HCT116 (cell line): ENCODE measurements around the gene G3BP2. TPM values are rescaled to one million over a fixed set of nuclear protein-coding genes. Genes with fewer than 3 reads are reported as not detected.
"Not testable (repeated sequence)": the region's sequence is repeated elsewhere in the genome, so short reads cannot be mapped to it uniquely, and the experiment has no call there.

ENCODE experiments used
- ATAC-seq: fragments of 200-7000 bp; cut with Tn5 transposase; 2 replicates; pipeline ENCODE4 v1.9.1; 2020; ENCODE audit warnings: mild to moderate bottlenecking, moderate library complexity
- BruUV-seq: library from RNA; stranded (reverse); fragments of 400-500 nt; replicated peaks from 2 replicates; lab custom pipeline; 2021; lab: Mats Ljungman, UMichigan
- CTCF ChIA-PET: fragments of 300-600 bp; sonication (Branson Sonifier 250); formaldehyde crosslinking; loops from one replicate; lab custom pipeline; 2021; ENCODE audit warnings: antibody characterized with exemption; lab: Charles Lee
- POLR2A ChIA-PET: fragments of 300-600, 350-600 bp; sonication (Branson Sonifier 250); formaldehyde crosslinking; loops from one replicate; lab custom pipeline; 2021; ENCODE audit warnings: antibody characterized with exemption; lab: Charles Lee
- RAD21 ChIA-PET, 2 experiments: fragments of 300-600 bp; sonication (Branson Sonifier 250); formaldehyde crosslinking; loops; one replicate each; lab custom pipeline; 2023; ENCODE audit warnings: low total read pairs in 2 of 2; ENCODE audit not compliant: uncharacterized antibody in 2 of 2, unreplicated experiment in 2 of 2, low non-redundant PET in 1 of 2; lab: Charles Lee
- DNase-seq: peaks from one replicate; pipeline ENCODE4 v3.0.0-alpha.2; 2010; ENCODE audit warnings: low read depth, low spot score
- H2AFZ ChIP-seq: fragments of 200-600 bp; shearing (Covaris generic), sonication (generic); 2 replicates; pipeline ENCODE4 v1.6.1; 2017; ENCODE audit warnings: low read depth, mixed run types, mixed read lengths, antibody characterized with exemption, low read length; ENCODE audit not compliant: poor library complexity, severe bottlenecking
- H3K27ac ChIP-seq: 2 replicates; pipeline ENCODE4 v1.5.1; 2012; ENCODE audit warnings: low read depth, low read length
- H3K27me3 ChIP-seq: fragments of 200-600 bp; sonication (generic); 2 replicates; pipeline ENCODE4 v1.6.1; 2016; ENCODE audit warnings: mixed run types, low read length, mixed read lengths; ENCODE audit not compliant: insufficient read depth
- H3K36me3 ChIP-seq, 2 experiments: fragments of 200-500 bp in 1 of 2; fragments of 200-600 bp in 1 of 2; sonication (Bioruptor generic) in 1 of 2; sonication (generic) in 1 of 2; 2 replicates each; pipeline versions ENCODE4 v1.5.1 to v1.6.1; 2014 to 2016; ENCODE audit warnings: low read length in 2 of 2, inconsistent platforms in 1 of 2, mixed read lengths in 1 of 2, mixed run types in 1 of 2; ENCODE audit not compliant: insufficient read depth in 2 of 2, control insufficient read depth in 1 of 2
- H3K4me1 ChIP-seq, 2 experiments: fragments of 200-600 bp in 1 of 2; sonication (generic) in 1 of 2; 2 replicates each; pipeline versions ENCODE4 v1.5.1 to v1.6.1; 2012 to 2017; ENCODE audit warnings: low read length in 2 of 2, inconsistent platforms in 1 of 2, mild to moderate bottlenecking in 1 of 2, mixed read lengths in 1 of 2, mixed run types in 1 of 2, moderate library complexity in 1 of 2; ENCODE audit not compliant: insufficient read depth in 2 of 2, control insufficient read depth in 1 of 2
- H3K4me2 ChIP-seq: fragments of 200-600 bp; sonication (generic); 2 replicates; pipeline ENCODE4 v1.6.1; 2017; ENCODE audit warnings: mixed run types, low read length, mixed read lengths
- H3K4me3 ChIP-seq, 2 experiments: fragments of 200-600 bp in 1 of 2; sonication (generic) in 1 of 2; replicated peaks in 1 of 2; 2 replicates each; pipeline ENCODE4 v1.5.1; 2011 to 2016; ENCODE audit warnings: low read length in 2 of 2, control low read depth in 1 of 2, low read depth in 1 of 2, mild to moderate bottlenecking in 1 of 2, mixed read lengths in 1 of 2, mixed run types in 1 of 2
- H3K79me2 ChIP-seq: fragments of 200-600 bp; sonication (generic); 2 replicates; pipeline ENCODE4 v1.6.1; 2017; ENCODE audit warnings: mild to moderate bottlenecking, mixed run types, low read length, moderate library complexity, mixed read lengths; ENCODE audit not compliant: insufficient read depth
- H3K9ac ChIP-seq: fragments of 200-600 bp; sonication (generic); 2 replicates; pipeline ENCODE4 v1.6.1; 2016; ENCODE audit warnings: low read length, mixed read lengths
- H3K9me2 ChIP-seq: fragments of 200-600 bp; sonication (generic), shearing (Covaris generic); 2 replicates; pipeline ENCODE4 v1.6.1; 2017; ENCODE audit warnings: mixed run types, mild to moderate bottlenecking, moderate library complexity; ENCODE audit not compliant: insufficient read depth
- H3K9me3 ChIP-seq, 2 experiments: fragments of 200-500 bp in 1 of 2; fragments of 200-600 bp in 1 of 2; sonication (Bioruptor generic) in 1 of 2; sonication (generic) in 1 of 2; 2 replicates each; pipeline ENCODE4 v1.6.1; 2014 to 2017; ENCODE audit warnings: low read length in 2 of 2, mixed read lengths in 2 of 2, inconsistent platforms in 1 of 2, low read depth in 1 of 2, mild to moderate bottlenecking in 1 of 2, mixed run types in 1 of 2, moderate library complexity in 1 of 2; ENCODE audit not compliant: control insufficient read depth in 1 of 2, insufficient read depth in 1 of 2
- H4K20me1 ChIP-seq: fragments of 200-600 bp; sonication (generic), shearing (Covaris generic); 2 replicates; pipeline ENCODE4 v1.6.1; 2017; ENCODE audit warnings: mixed run types, mild to moderate bottlenecking, moderate library complexity; ENCODE audit not compliant: insufficient read depth
- ZNF274 ChIP-seq: fragments of 200-500 bp; sonication (Bioruptor generic); IDR thresholded peaks from 2 replicates; pipeline ENCODE4 v1.6.1; 2014; ENCODE audit warnings: mild to moderate bottlenecking, low read depth, low read length, inconsistent platforms
- intact Hi-C: fragments of 100-400 bp; cut with micrococcal nuclease; formaldehyde crosslinking; loops from 2 replicates; pipeline ENCODE4 v1.10.0; 2022
- total RNA-seq: library from RNA; stranded (reverse); gene quantifications from one replicate; pipeline ENCODE4 v1.2.1, GENCODE V29; 2021; ENCODE audit not compliant: unreplicated experiment
- TF ChIP-seq, protein P1 (sequence below): IDR thresholded peaks from 2 replicates; pipeline ENCODE4 v1.6.1; 2012

Gene G3BP2
- total RNA-seq, 1 experiment from 2014 or later = 153 TPM

DNA sequence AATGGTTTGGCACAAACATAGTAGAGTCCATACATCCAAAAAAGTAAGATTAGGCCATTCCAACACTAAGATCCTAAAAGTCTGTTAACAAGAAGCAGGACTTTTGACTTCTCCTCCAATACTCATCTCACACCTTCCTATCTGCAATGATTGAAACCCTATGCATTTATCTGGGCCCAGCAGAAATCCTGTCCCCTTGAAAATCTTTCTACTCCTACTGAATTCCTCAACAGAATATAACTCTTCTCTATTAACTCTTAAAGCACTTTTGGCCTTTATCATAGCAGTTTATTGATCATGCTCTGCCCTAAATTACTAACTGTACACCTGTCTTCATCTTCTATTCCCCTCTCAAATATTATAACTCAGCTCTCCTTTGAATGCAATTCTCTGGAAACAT is 4.6 kb downstream of the G3BP2 start:
- ATAC-seq (no peak), DNase-seq (no peak)
- TF ChIP-seq, protein P1, sequence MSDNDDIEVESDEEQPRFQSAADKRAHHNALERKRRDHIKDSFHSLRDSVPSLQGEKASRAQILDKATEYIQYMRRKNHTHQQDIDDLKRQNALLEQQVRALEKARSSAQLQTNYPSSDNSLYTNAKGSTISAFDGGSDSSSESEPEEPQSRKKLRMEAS = no peak
- no TSS peak for BruUV-seq
- Histone ChIP-seq H3K4me3 (no peak overlapping the region), H3K27ac (no peak overlapping the region), H3K9ac (no peak overlapping the region), H3K9me2 (no peaks in the 10 kb centered on the region), H3K4me2 (no peak overlapping the region), H3K36me3 (no peaks in the 10 kb centered on the region), H3K79me2 (peaks cover 96% of the 10 kb centered on the region), H4K20me1 (peaks cover 35% of the 10 kb centered on the region), H3K27me3 (no peaks in the 10 kb centered on the region), H3K9me3 (no peaks in the 10 kb centered on the region), H2AFZ (no peak overlapping the region), H3K4me1 (peaks cover 2 to 14% of the 10 kb centered on the region in 2 experiments; a peak in 3 of 4 replicates)
- ChIA-PET RAD21 (no interaction called here), CTCF (no interaction called here), POLR2A (interaction anchor here (1.0 kb wide), 1 partner anchor 14 kb away, joined by 3 read pairs; no protein-coding TSS in a partner anchor)
- intact Hi-C loops = no loop called here

DNA sequence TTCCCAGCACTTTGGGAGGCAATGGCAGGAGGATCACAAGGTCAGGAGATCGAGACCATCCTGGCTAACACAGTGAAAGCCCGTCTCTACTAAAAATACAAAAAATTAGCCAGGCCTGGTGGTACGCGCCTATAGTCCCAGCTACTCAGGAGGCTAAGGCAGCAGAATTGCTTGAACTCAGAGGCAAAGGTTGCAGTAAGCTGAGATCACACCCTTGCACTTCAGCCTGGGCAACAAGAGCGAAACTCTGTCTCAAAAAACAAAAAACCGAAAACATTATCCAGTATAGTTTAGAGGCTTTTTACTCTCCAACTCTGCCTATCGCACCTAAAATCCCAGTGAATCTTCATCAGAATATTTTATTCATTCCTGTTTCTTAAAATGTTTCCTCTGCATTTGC is 5.6 kb downstream of the G3BP2 start:
- H3K9me2 ChIP-seq, H3K27ac ChIP-seq, BruUV-seq, H3K9ac ChIP-seq, H3K4me3 ChIP-seq, intact Hi-C loops, H3K27me3 ChIP-seq, ATAC-seq, H3K4me2 ChIP-seq, RAD21 ChIA-PET, POLR2A ChIA-PET, DNase-seq, H3K9me3 ChIP-seq, H3K36me3 ChIP-seq, H2AFZ ChIP-seq: not testable (repeated sequence)
- Histone ChIP-seq H4K20me1 (peaks cover 35% of the 10 kb centered on the region), H3K79me2 (peaks cover 100% of the 10 kb centered on the region), H3K4me1 (peaks cover 2 to 13% of the 10 kb centered on the region in 2 experiments; a peak in 3 of 4 replicates)
- CTCF ChIA-PET = interaction anchor here (0.6 kb wide), 1 partner anchor 39 kb away, joined by 3 read pairs; no protein-coding TSS in a partner anchor

DNA sequence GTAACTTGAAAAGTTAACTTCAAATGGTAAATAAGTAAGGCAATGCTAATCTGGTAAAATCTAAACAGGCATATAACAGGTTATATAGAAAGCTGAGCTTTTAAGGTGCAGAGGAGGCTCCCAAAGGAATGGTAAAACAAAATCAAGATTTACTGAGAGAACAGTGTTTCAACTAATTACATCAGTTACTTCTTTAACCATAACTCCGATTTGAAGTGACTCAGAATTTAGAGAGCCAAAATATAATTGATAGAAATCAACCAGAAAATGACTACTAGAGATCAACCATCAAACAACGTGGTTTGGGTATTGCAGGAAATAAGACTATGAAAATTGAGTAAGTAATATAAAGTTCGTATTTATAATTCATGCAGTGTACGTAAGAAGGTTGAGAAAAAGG is 6.9 kb downstream of the G3BP2 start:
- H3K4me1 ChIP-seq = peaks cover 2 to 6% of the 10 kb centered on the region in 2 experiments; a peak in 3 of 4 replicates
- intact Hi-C loops = no loop called here
- ChIA-PET POLR2A (no interaction called here), RAD21 (no interaction called here), CTCF (no interaction called here)
- H3K4me3 ChIP-seq = no peak overlapping the region
- no peak for ATAC-seq
- no peak overlapping the region for H3K27ac ChIP-seq
- no peak for DNase-seq
- H3K9me3 ChIP-seq = no peaks in the 10 kb centered on the region
- no peaks in the 10 kb centered on the region for H3K36me3 ChIP-seq
- no peak for TF ChIP-seq ZNF274
- H3K27me3 ChIP-seq = no peaks in the 10 kb centered on the region
- peaks cover 32% of the 10 kb centered on the region for H4K20me1 ChIP-seq
- no peaks in the 10 kb centered on the region for H3K9me2 ChIP-seq
- H2AFZ ChIP-seq = no peak overlapping the region
- H3K9ac ChIP-seq = no peak overlapping the region
- H3K4me2 ChIP-seq = no peak overlapping the region
- H3K79me2 ChIP-seq = peaks cover 100% of the 10 kb centered on the region
- BruUV-seq = no TSS peak

DNA sequence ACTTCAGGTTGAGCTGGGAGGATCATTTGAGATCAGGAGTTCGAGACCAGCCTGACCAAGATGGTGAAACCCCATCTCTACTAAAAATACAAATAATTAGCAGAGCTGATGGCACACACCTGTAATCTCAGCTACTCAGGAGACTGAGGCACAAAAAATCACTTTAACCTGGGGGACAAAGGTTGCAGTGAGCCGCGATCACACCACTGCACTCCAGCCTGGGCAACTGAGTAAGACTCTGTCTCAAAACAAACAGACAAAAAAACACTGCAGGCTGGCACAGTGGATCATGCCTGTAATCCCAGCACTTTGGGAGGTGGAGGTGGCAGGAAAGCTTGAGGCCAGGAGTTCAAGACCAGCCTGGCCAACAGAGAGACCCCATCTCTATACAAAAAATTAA is 8.6 kb downstream of the G3BP2 start:
- H3K27ac ChIP-seq, H3K9me2 ChIP-seq, H3K27me3 ChIP-seq, H3K4me1 ChIP-seq, CTCF ChIA-PET, H3K36me3 ChIP-seq, RAD21 ChIA-PET, H3K4me2 ChIP-seq, H2AFZ ChIP-seq, ATAC-seq, BruUV-seq, DNase-seq, H3K4me3 ChIP-seq, intact Hi-C loops, H3K9me3 ChIP-seq, H3K9ac ChIP-seq: not testable (repeated sequence)
- POLR2A ChIA-PET = interaction anchor here (1.0 kb wide), 1 partner anchor 59 kb away, joined by 3 read pairs; the partner anchor contains the start of gene USO1
- Histone ChIP-seq H4K20me1 (peaks cover 37% of the 10 kb centered on the region), H3K79me2 (peaks cover 100% of the 10 kb centered on the region)
